HG02610 (cell line): ENCODE results near the gene RPTOR.

Experiments used
- ATAC-seq: cut with Tn5 transposase; IDR thresholded peaks from one replicate; pipeline ENCODE4 v1.9.1; 2021; ENCODE audit warnings: mild to moderate bottlenecking, moderate library complexity; ENCODE audit not compliant: unreplicated experiment

Gene RPTOR

GRCh38 chr17:81002013-81002384 is 457.4 kb downstream of the RPTOR start:
- ATAC-seq: no peak

GRCh38 chr17:81002409-81003361 is 458.0 kb downstream of the RPTOR start:
- no peak for ATAC-seq

- ATAC-seq: no peak
These were observed 459.3 kb downstream of the RPTOR start for GRCh38 chr17:81003711-81004475.

GRCh38 chr17:81006891-81007290 is 462.3 kb downstream of the RPTOR start:
- no peak for ATAC-seq

GRCh38 chr17:81008140-81008539 is 463.5 kb downstream of the RPTOR start:
- no peak for ATAC-seq

- ATAC-seq: no peak
These were observed 464.5 kb downstream of the RPTOR start for GRCh38 chr17:81009136-81009535.

GRCh38 chr17:81010935-81011334 is 466.3 kb downstream of the RPTOR start:
- ATAC-seq: no peak

- no peak for ATAC-seq
These were observed 467.3 kb downstream of the RPTOR start for GRCh38 chr17:81011951-81012350.

- ATAC-seq: no peak
These were observed 468.2 kb downstream of the RPTOR start for GRCh38 chr17:81012574-81013447.

GRCh38 chr17:81013642-81014041 is 469.0 kb downstream of the RPTOR start:
- no peak for ATAC-seq

GRCh38 chr17:81015136-81015535 is 470.5 kb downstream of the RPTOR start:
- no peak for ATAC-seq
